GM19452 (cell line): ENCODE measurements around the gene TRIP13.

Experiments used
- ATAC-seq: cut with Tn5 transposase; IDR thresholded peaks from one replicate; pipeline ENCODE4 v1.9.1; 2021; ENCODE audit not compliant: unreplicated experiment

The TRIP13 gene

GRCh38 chr5:949815-950560 is 57.3 kb downstream of the TRIP13 start:
- no peak for ATAC-seq

- no peak for ATAC-seq
Observed at GRCh38 chr5:951940-952596, 59.4 kb downstream of the TRIP13 start.

- ATAC-seq = no peak
Observed at GRCh38 chr5:952597-953271, 60.0 kb downstream of the TRIP13 start.

- ATAC-seq = no peak
Observed at GRCh38 chr5:953535-954449, 61.1 kb downstream of the TRIP13 start.

- ATAC-seq = no peak
Observed at GRCh38 chr5:955886-956761, 63.4 kb downstream of the TRIP13 start.

- peak; percentile 81 for ATAC-seq
Observed at GRCh38 chr5:956941-957747, 64.5 kb downstream of the TRIP13 start.

- ATAC-seq = no peak
Observed at GRCh38 chr5:957748-958485, 65.2 kb downstream of the TRIP13 start.

- no peak for ATAC-seq
Observed at GRCh38 chr5:958701-959571, 66.3 kb downstream of the TRIP13 start.

- ATAC-seq = no peak
Observed at GRCh38 chr5:959581-960531, 67.2 kb downstream of the TRIP13 start.

GRCh38 chr5:960551-960950 is 67.9 kb downstream of the TRIP13 start:
- ATAC-seq = no peak

GRCh38 chr5:961002-961710 is 68.5 kb downstream of the TRIP13 start:
- no peak for ATAC-seq

- ATAC-seq = no peak
Observed at GRCh38 chr5:961711-962240, 69.1 kb downstream of the TRIP13 start.

- no peak for ATAC-seq
Observed at GRCh38 chr5:962386-962785, 69.7 kb downstream of the TRIP13 start.

- no peak for ATAC-seq
Observed at GRCh38 chr5:962801-963200, 70.1 kb downstream of the TRIP13 start.

- ATAC-seq = peak; percentile 37
Observed at GRCh38 chr5:963310-963672, 70.6 kb downstream of the TRIP13 start.
